ENCODE measurements around the gene MRPS25. TPM values are rescaled to one million over a fixed set of nuclear protein-coding genes. Genes with fewer than 3 reads are reported as not detected.

Gene MRPS25
- total and polyA plus RNA-seq, 9 of the 15 experiments (the other 6 are each of a cell fraction or from before 2014, with no cell fraction given) = 34.3 to 129 (median 78.2) TPM

- in situ Hi-C loops (cut with MboI) (no loop called here), intact Hi-C loops (cut with micrococcal nuclease) (no loop called here)
- DNase-seq (ENCODE audit: extremely low read depth in 1 of 4, low spot score in 3 of 4) = no peak
These were observed 32.5 kb downstream of the MRPS25 start for GRCh38 chr3:15032650-15033049.

GRCh38 chr3:15029625-15030024 is 35.5 kb downstream of the MRPS25 start:
- Histone ChIP-seq H3K4me3 (no peak overlapping the region), H3K4me2 (ENCODE audit: insufficient read depth, low read length) (no peak overlapping the region), H3K27ac (ENCODE audit: extremely low read depth, low read depth, low read length) (no peak overlapping the region), H3K9me1 (ENCODE audit: control insufficient read depth, insufficient read depth, low read length) (no peaks in the 10 kb centered on the region), H3K79me2 (ENCODE audit: control insufficient read depth, insufficient read depth, low read length) (no peaks in the 10 kb centered on the region), H3K36me3 (ENCODE audit: control insufficient read depth, insufficient read depth, low read length) (peaks cover 80% of the 10 kb centered on the region), H3K4me1 (replicated peaks in 1 of 2; ENCODE audit: control insufficient read depth in 2 of 2, insufficient read depth in 2 of 2, low read length in 2 of 2) (no peaks in the 10 kb centered on the region), H3K27me3 (ENCODE audit: control insufficient read depth in 2 of 2, insufficient read depth in 2 of 2, low read length in 2 of 2) (no peaks in the 10 kb centered on the region), H3K9me3 (replicated peaks; ENCODE audit: control insufficient read depth, insufficient read depth, low read depth, low read length) (no peaks in the 10 kb centered on the region), H3K9ac (ENCODE audit: insufficient read depth in 1 of 2, low read depth in 2 of 2, low read length in 2 of 2) (no peak overlapping the region), H2AFZ (ENCODE audit: low read depth, low read length) (no peak overlapping the region), H4K20me1 (replicated peaks; ENCODE audit: control insufficient read depth, insufficient read depth, low read length) (peaks cover 6% of the 10 kb centered on the region; the same call in 1 of the 2 replicates)
- ATAC-seq = no peak
- ChIA-PET CTCF (ENCODE audit: low intra/inter-chr PET ratio) (no interaction called here), POLR2A (interaction anchor here (0.7 to 1.9 kb wide), 4 partner anchors 9 to 379 kb away, joined by 3 to 4 read pairs (median 4); partner anchors contain the start of gene NR2C2)
- in situ Hi-C loops (cut with MboI) = no loop called here
- no peak for DNase-seq (ENCODE audit: extremely low read depth in 1 of 4, low spot score in 3 of 4)
- no TSS peak for BruUV-seq (replicated peaks)
- intact Hi-C loops (cut with micrococcal nuclease) = no loop called here
- FAIRE-seq = no peak
- no peak for TF ChIP-seq TAF9B (IDR thresholded peaks at IDR 0.05; ENCODE audit: partially characterized antibody)
- TF ChIP-seq HNRNPK (IDR thresholded peaks at IDR 0.05; ENCODE audit: low read depth, low read length, poor library complexity, severe bottlenecking) = no peak
- no peak for TF ChIP-seq VEZF1 (CRISPR knock-in tag; IDR thresholded peaks at IDR 0.05)
- no peak for TF ChIP-seq ZZZ3 (IDR thresholded peaks at IDR 0.05)
- no peak for TF ChIP-seq STAT6 (CRISPR knock-in tag; IDR thresholded peaks at IDR 0.05)
- TF ChIP-seq ELF4 (CRISPR knock-in tag; IDR thresholded peaks at IDR 0.05) = no peak
- TF ChIP-seq TBL1XR1 (IDR thresholded peaks at IDR 0.05; ENCODE audit: low read length in 2 of 2) = no peak
- TF ChIP-seq ZNF717 (CRISPR knock-in tag; IDR thresholded peaks at IDR 0.05) = no peak
- no peak for TF ChIP-seq ZNF436 (CRISPR knock-in tag; IDR thresholded peaks at IDR 0.05)
- no peak for TF ChIP-seq BRF1 (IDR thresholded peaks at IDR 0.05; ENCODE audit: borderline replicate concordance, extremely low read depth, insufficient read length)
- no peak for TF ChIP-seq ZNF3 (CRISPR knock-in tag; IDR thresholded peaks at IDR 0.05)
- no peak for TF ChIP-seq SMARCA4 (IDR thresholded peaks at IDR 0.05)

More at GRCh38 chr3:15032650-15033049, 32.5 kb downstream of the MRPS25 start:
- Histone ChIP-seq H3K9me1 (ENCODE audit: control insufficient read depth, insufficient read depth, low read length) (no peaks in the 10 kb centered on the region), H3K27ac (ENCODE audit: extremely low read depth, low read depth, low read length) (no peak overlapping the region; the same call in 2 of the 3 replicates), H3K4me3 (no peak overlapping the region), H3K4me1 (replicated peaks in 1 of 2; ENCODE audit: control insufficient read depth in 2 of 2, insufficient read depth in 2 of 2, low read length in 2 of 2) (no peaks in the 10 kb centered on the region), H3K4me2 (ENCODE audit: insufficient read depth, low read length) (no peak overlapping the region), H2AFZ (ENCODE audit: low read depth, low read length) (no peak overlapping the region), H3K27me3 (ENCODE audit: control insufficient read depth in 2 of 2, insufficient read depth in 2 of 2, low read length in 2 of 2) (no peaks in the 10 kb centered on the region), H3K9ac (ENCODE audit: insufficient read depth in 1 of 2, low read depth in 2 of 2, low read length in 2 of 2) (no peak overlapping the region), H3K79me2 (ENCODE audit: control insufficient read depth, insufficient read depth, low read length) (no peaks in the 10 kb centered on the region), H3K9me3 (replicated peaks; ENCODE audit: control insufficient read depth, insufficient read depth, low read depth, low read length) (no peaks in the 10 kb centered on the region), H4K20me1 (replicated peaks; ENCODE audit: control insufficient read depth, insufficient read depth, low read length) (no peaks in the 10 kb centered on the region), H3K36me3 (ENCODE audit: control insufficient read depth, insufficient read depth, low read length) (peaks cover 78% of the 10 kb centered on the region)
- TF ChIP-seq ZNF41 (CRISPR knock-in tag; conservative IDR thresholded peaks at IDR 0.05) (no peak), PYGO2 (tag; IDR thresholded peaks at IDR 0.05) (no peak), ADNP (tag; IDR thresholded peaks at IDR 0.05) (no peak), POLR2A (conservative IDR thresholded peaks at IDR 0.05) (no peak), FOXJ3 (CRISPR knock-in tag; IDR thresholded peaks at IDR 0.05) (no peak), ASH1L (IDR thresholded peaks at IDR 0.05; ENCODE audit: borderline replicate concordance, low read depth, partially characterized antibody) (no peak), SMAD4 (CRISPR knock-in tag; conservative IDR thresholded peaks at IDR 0.05) (no peak)
- POLR2A ChIA-PET = no interaction called here
- no TSS peak for BruUV-seq (replicated peaks)
- FAIRE-seq (no peak), ATAC-seq (no peak)
- CTCF ChIA-PET (ENCODE audit: low intra/inter-chr PET ratio) = interaction anchor here (0.5 kb wide), 1 partner anchor 23 kb away, joined by 3 read pairs; no protein-coding TSS in a partner anchor
- 88% methylated on average over 2 of the region's 2 CpGs for WGBS (ENCODE audit: insufficient coverage, low coverage, missing lambda C conversion rate)

All from K562 (cell line).